Fibroblast of villous mesenchyme (primary cell): ENCODE measurements around the gene SEMA4F. TPM values are rescaled to one million over a fixed set of nuclear protein-coding genes. Genes with fewer than 3 reads are reported as not detected.
"Not testable (repeated sequence)": the region's sequence is repeated elsewhere in the genome, so short reads cannot be mapped to it uniquely, and the experiment has no call there.

Source experiments
- DNase-seq: peaks from one replicate; pipeline ENCODE4 v3.0.0-alpha.2; 2010; ENCODE audit warnings: low read depth
- H3K4me3 ChIP-seq: 2 replicates; pipeline ENCODE4 v1.5.1; 2011; ENCODE audit warnings: low read depth, mild to moderate bottlenecking, low read length
- total RNA-seq: library from RNA; depleted of rRNA; stranded (reverse); fragments of >200 nt; gene quantifications from 2 replicates; pipeline ENCODE4 v1.2.3, GENCODE V29; 2012
- TF ChIP-seq, protein P1 (sequence below): IDR thresholded peaks from 2 replicates; pipeline ENCODE4 v1.5.1; 2012; ENCODE audit warnings: low read depth, mild to moderate bottlenecking, low read length; ENCODE audit not compliant: insufficient read depth

The SEMA4F gene
- total RNA-seq, 1 donor = 5.6 TPM

DNA sequence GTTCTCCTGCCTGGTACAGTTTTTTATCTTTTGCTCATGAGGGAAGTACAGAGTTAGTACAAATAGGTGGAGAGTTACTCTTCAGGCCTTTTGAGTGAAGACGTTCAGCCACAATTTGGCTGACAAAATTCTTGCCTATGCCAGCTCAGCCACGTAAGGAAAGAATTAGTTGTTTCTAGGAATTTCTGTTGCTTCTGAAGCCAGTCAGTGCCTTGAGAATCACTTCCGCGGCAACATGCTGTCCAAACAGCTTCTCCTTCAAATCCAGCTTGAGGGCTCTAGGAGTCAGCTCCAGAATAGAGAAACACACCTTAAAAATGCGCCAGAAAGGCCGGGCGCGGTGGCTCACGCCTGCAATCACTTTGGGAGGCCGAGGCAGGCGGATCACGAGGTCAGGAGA lies 33.4 kb upstream of the SEMA4F start:
- DNase-seq = no peak
- TF ChIP-seq, protein P1, sequence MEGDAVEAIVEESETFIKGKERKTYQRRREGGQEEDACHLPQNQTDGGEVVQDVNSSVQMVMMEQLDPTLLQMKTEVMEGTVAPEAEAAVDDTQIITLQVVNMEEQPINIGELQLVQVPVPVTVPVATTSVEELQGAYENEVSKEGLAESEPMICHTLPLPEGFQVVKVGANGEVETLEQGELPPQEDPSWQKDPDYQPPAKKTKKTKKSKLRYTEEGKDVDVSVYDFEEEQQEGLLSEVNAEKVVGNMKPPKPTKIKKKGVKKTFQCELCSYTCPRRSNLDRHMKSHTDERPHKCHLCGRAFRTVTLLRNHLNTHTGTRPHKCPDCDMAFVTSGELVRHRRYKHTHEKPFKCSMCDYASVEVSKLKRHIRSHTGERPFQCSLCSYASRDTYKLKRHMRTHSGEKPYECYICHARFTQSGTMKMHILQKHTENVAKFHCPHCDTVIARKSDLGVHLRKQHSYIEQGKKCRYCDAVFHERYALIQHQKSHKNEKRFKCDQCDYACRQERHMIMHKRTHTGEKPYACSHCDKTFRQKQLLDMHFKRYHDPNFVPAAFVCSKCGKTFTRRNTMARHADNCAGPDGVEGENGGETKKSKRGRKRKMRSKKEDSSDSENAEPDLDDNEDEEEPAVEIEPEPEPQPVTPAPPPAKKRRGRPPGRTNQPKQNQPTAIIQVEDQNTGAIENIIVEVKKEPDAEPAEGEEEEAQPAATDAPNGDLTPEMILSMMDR = no peak
- H3K4me3 ChIP-seq = no peak overlapping the region

DNA sequence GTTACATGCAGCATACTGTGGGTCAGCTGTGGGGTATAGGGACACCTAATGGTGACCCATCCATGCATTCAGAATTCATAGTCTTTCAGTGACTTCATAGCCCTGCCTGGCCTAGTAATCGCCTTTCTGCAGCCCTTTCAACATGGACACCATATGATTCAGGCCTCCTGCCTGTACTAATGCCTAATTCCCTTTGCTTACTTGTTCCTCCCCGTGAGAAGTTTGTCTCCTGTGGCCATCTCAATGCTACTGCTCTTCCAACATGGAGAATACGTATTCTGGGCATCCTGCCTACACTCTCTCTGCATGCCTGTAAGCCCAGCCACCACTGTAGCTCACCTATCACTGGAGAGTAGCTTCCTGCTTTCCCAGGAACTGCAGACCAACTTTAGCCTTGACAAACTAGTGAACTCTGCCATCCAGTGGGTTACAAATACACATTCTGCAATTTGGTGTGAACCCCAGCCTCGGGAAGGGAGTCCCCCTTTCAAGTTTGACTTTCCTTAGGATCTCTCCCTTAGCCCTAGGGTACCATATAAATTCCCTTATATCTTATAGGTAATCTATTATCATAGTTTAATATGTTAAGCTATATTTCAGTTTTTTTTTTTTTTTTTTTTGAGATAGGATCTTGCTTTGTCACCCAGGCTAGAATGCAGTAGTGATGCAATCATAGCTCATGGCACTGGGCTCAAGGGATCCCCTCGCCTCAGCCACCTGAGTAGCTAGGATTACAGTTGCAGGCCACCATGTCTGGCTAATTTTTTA lies 28.2 kb upstream of the SEMA4F start:
- TF ChIP-seq, protein P1 = no peak
- DNase-seq = no peak
- no peak overlapping the region for H3K4me3 ChIP-seq

DNA sequence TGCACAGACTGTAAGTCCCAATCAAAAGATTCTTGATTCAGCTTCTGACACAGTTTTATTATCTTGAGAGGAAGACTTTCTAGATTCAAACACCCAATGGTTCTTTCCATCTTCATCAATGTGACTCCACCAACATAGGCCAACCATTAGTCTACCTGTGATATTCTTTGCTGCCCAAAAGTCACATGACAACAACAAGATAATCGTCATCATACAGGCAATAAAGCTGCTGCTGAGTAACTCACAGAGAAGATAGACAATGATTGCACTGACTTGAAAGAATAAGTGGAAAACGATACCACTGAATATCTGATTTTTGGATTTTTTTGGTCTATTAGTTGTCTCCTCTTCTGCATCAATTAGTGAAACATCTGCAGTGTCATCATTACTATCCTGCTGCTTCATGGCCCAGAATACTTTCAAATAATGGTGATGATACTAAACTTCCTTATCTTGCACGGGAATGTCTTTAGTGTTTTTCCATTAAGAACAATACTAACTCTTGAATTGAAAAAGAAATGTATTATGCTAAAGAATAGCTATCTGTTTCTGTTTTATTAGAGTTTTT lies 25.4 kb upstream of the SEMA4F start:
- TF ChIP-seq, protein P1 = no peak
- H3K4me3 ChIP-seq = no peak overlapping the region
- no peak for DNase-seq

DNA sequence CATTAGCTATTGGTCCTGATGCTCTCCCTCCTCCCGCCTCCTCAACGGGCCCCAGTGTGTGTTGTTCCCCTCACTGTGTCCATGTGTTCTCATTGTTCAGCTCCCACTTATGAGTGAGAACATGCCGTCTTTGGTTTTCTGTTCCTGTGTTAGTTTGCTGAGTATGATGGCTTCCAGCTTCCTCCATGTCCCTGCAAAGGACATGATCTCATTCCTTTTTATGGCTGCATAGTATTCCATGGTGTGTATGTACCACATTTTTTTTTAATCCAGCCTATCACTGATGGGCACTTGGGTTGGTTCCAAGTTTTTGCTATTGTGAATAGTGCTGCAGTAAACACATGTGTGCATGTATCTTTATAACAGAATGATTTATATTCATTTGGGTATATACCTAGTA lies 23.6 kb upstream of the SEMA4F start:
- not testable (repeated sequence) for DNase-seq, H3K4me3 ChIP-seq

DNA sequence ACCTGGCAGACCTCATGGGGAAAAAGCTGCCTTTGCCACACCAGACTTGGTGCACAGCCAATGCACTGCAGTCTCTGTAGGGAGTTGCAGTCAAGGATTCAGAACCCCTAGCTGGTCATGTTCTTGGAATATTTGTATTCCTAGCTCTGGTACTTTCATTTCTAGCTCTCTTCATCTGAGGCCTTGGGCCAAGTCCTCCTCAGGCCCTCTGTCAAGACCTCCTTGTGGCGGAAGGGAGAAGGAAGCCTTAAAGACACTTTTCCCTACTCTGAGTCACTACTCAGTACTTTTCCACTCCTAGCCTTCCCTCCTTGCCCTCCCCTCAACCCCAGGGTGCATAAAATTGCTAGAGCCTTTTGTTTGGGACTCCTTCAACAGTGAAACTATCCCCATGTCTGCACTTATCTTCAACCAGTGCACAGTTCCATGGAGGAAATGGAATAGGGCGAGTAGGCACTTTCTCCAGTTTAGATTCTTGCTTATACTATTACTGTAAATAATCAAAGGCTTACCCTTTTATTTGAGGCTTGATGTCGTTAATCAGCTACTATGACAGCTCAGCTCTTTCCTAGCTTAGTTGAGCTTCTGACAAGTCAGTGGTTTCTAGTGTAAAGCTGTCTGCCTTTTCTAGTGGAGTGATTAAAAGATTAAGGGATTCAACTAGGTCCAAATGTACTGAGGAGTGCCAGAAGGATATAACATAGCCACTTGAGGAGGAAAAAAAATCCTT lies 21.7 kb upstream of the SEMA4F start:
- no peak overlapping the region for H3K4me3 ChIP-seq
- TF ChIP-seq, protein P1 = peak; percentile 33
- peak; percentile 56 for DNase-seq

DNA sequence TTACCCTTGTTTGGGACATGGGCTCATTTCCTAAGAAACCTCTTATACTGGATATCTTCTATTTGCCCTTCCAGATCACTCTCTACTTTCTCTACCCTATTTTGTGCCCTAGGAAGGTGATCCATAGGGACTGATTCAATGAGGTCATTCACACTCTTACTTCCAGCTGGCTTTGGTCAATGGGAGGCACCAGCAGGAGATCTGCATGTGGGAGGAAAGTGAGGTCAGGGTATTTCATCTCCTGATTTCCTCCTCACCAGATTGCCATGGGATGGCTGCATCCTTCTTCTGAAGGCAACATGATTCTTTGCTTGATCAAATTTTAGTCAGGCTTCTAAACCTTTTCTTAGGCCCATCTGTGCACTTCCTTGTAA lies 21.1 kb upstream of the SEMA4F start:
- no peak overlapping the region for H3K4me3 ChIP-seq
- DNase-seq = no peak
- TF ChIP-seq, protein P1 = no peak

DNA sequence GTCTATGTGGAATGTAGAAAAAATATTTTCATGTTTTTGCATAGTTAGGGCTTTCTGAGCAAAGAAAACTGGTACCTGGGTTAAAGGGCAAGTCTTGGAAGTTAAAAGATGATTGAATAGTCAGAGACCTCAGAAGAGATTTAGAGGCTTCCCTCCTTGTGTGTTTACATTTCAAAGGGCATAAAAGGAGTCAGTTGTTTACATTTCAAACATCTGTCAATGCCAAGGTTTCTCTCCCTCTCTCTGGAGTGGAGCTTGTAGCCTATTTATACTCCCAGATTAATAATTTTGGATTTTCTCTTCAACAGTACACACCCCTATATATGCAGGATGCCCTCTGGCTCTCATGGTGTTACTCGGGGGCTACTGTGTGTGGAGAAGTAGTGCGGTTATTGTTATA lies 14.5 kb upstream of the SEMA4F start:
- TF ChIP-seq, protein P1 = no peak
- no peak overlapping the region for H3K4me3 ChIP-seq
- no peak for DNase-seq
